HG03521 (cell line): ENCODE measurements around the gene SCN10A.

ENCODE experiments used
- ATAC-seq: cut with Tn5 transposase; IDR thresholded peaks from one replicate; pipeline ENCODE4 v1.9.1; 2021; ENCODE audit warnings: mild to moderate bottlenecking, moderate library complexity; ENCODE audit not compliant: unreplicated experiment

SCN10A gene

GRCh38 chr3:38816026-38816425, at the start of gene SCN10A:
Gene SCN10A (minus strand): TSS chr3:38816217. CDS start chr3:38794010, 22,207 bp downstream.
- ATAC-seq = no peak

GRCh38 chr3:38853011-38853410, 37.0 kb upstream of the SCN10A start:
- no peak for ATAC-seq

- ATAC-seq = no peak
Measured at GRCh38 chr3:38843898-38844297, 27.9 kb upstream of the SCN10A start.

- ATAC-seq = no peak
Measured at GRCh38 chr3:38842266-38842965, 26.4 kb upstream of the SCN10A start.

GRCh38 chr3:38840987-38841386, 25.0 kb upstream of the SCN10A start:
- no peak for ATAC-seq

- no peak for ATAC-seq
Measured at GRCh38 chr3:38837358-38837757, 21.3 kb upstream of the SCN10A start.

- ATAC-seq = no peak
Measured at GRCh38 chr3:38836561-38836960, 20.5 kb upstream of the SCN10A start.

- no peak for ATAC-seq
Measured at GRCh38 chr3:38835939-38836338, 19.9 kb upstream of the SCN10A start.

GRCh38 chr3:38834717-38835116, 18.7 kb upstream of the SCN10A start:
- no peak for ATAC-seq

- ATAC-seq = no peak
Measured at GRCh38 chr3:38834110-38834509, 18.1 kb upstream of the SCN10A start.

- no peak for ATAC-seq
Measured at GRCh38 chr3:38829404-38829803, 13.4 kb upstream of the SCN10A start.

GRCh38 chr3:38828681-38829080, 12.7 kb upstream of the SCN10A start:
- no peak for ATAC-seq

GRCh38 chr3:38827791-38828190, 11.8 kb upstream of the SCN10A start:
- no peak for ATAC-seq

GRCh38 chr3:38826001-38826400, 10.0 kb upstream of the SCN10A start:
- no peak for ATAC-seq

- no peak for ATAC-seq
Measured at GRCh38 chr3:38824349-38824748, 8.3 kb upstream of the SCN10A start.

- no peak for ATAC-seq
Measured at GRCh38 chr3:38823722-38824121, 7.7 kb upstream of the SCN10A start.

- ATAC-seq = no peak
Measured at GRCh38 chr3:38823186-38823585, 7.2 kb upstream of the SCN10A start.

GRCh38 chr3:38811822-38812221, 4.2 kb downstream of the SCN10A start:
- ATAC-seq = no peak

GRCh38 chr3:38805765-38806386, 10.1 kb downstream of the SCN10A start:
- no peak for ATAC-seq

GRCh38 chr3:38805004-38805403, 11.0 kb downstream of the SCN10A start:
- ATAC-seq = no peak

- no peak for ATAC-seq
Measured at GRCh38 chr3:38800511-38800910, 15.5 kb downstream of the SCN10A start.

- no peak for ATAC-seq
Measured at GRCh38 chr3:38793721-38794120, 22.3 kb downstream of the SCN10A start.

- ATAC-seq = no peak
Measured at GRCh38 chr3:38792983-38793382, 23.0 kb downstream of the SCN10A start.
